Measurements from ENCODE around the gene PLPP7.

GRCh38 chr9:131337131-131337848 lies 47.8 kb downstream of the PLPP7 start:
- TF ChIP-seq, protein P1, sequence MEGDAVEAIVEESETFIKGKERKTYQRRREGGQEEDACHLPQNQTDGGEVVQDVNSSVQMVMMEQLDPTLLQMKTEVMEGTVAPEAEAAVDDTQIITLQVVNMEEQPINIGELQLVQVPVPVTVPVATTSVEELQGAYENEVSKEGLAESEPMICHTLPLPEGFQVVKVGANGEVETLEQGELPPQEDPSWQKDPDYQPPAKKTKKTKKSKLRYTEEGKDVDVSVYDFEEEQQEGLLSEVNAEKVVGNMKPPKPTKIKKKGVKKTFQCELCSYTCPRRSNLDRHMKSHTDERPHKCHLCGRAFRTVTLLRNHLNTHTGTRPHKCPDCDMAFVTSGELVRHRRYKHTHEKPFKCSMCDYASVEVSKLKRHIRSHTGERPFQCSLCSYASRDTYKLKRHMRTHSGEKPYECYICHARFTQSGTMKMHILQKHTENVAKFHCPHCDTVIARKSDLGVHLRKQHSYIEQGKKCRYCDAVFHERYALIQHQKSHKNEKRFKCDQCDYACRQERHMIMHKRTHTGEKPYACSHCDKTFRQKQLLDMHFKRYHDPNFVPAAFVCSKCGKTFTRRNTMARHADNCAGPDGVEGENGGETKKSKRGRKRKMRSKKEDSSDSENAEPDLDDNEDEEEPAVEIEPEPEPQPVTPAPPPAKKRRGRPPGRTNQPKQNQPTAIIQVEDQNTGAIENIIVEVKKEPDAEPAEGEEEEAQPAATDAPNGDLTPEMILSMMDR (IDR thresholded peaks at IDR 0.05) = no peak
- TF ChIP-seq POLR2A (IDR thresholded peaks at IDR 0.05) = no peak
